Measurements from ENCODE around the gene ODF4. TPM values are rescaled to one million over a fixed set of nuclear protein-coding genes. Genes with fewer than 3 reads are reported as not detected.
"Not testable (repeated sequence)": the region's sequence is repeated elsewhere in the genome, so short reads cannot be mapped to it uniquely, and the experiment has no call there.

ODF4 gene
- total RNA-seq, 2 experiments from 2014 or later: not detected

DNA sequence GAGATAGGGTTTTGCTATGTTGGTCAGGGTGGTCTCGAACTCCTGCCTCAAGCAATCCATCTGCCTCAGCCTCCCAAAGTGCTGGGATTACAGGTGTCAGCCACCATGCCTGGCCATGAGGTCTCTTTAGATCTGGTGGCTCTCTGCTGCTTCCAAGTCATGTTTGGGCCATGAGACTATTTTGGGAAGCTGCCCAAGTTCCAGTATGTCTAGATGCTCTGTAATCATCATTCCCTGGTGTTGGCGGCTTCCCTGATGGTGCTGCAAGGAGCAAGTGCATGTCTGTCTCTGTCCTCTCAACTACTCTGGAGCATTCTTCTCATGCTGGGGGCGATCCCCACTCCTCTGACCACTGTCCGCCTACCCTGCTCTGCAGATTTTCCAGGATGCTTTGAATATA is 6.4 kb upstream of the ODF4 start:
- POLR2A ChIA-PET: no interaction called here

GRCh38 chr17:8337802-8338752 is 1.6 kb upstream of the ODF4 start:
- no peak overlapping the region for H3K27ac Mint-ChIP-seq
- no peaks in the 10 kb centered on the region for H3K9me3 Mint-ChIP-seq
- no peaks in the 10 kb centered on the region for H3K36me3 Mint-ChIP-seq (ENCODE audit: low read depth)
- POLR2A ChIA-PET: interaction anchor here (0.6 kb wide), 1 partner anchor 148 kb away, joined by 4 read pairs; no protein-coding TSS in a partner anchor
- CTCF ChIA-PET: interaction anchor here (0.6 to 1.5 kb wide), 5 partner anchors 10 to 425 kb away, joined by 3 to 4 read pairs (median 3); partner anchors contain the start of gene RPL26
- DNase-seq: no peak
- peaks cover 9% of the 10 kb centered on the region for H3K4me1 Mint-ChIP-seq
- H3K4me3 Mint-ChIP-seq: no peak overlapping the region
- H3K27me3 Mint-ChIP-seq: no peaks in the 10 kb centered on the region

More for the DNA sequence above, 6.4 kb upstream of the ODF4 start:
- peaks cover under 1% of the 10 kb centered on the region for H3K27me3 Mint-ChIP-seq
- peaks cover 7% of the 10 kb centered on the region for H3K4me1 Mint-ChIP-seq
- no peak overlapping the region for H3K4me3 Mint-ChIP-seq
- DNase-seq: no peak
- CTCF ChIA-PET: interaction anchor here (0.6 kb wide), 1 partner anchor 235 kb away, joined by 3 read pairs; no protein-coding TSS in a partner anchor
- H3K36me3 Mint-ChIP-seq (ENCODE audit: low read depth): no peaks in the 10 kb centered on the region
- no peak overlapping the region for H3K27ac Mint-ChIP-seq
- no peaks in the 10 kb centered on the region for H3K9me3 Mint-ChIP-seq

- H3K4me3 Mint-ChIP-seq: no peak overlapping the region
- no peaks in the 10 kb centered on the region for H3K36me3 Mint-ChIP-seq (ENCODE audit: low read depth)
- no peak for DNase-seq
- H3K27ac Mint-ChIP-seq: no peak overlapping the region
- no peaks in the 10 kb centered on the region for H3K27me3 Mint-ChIP-seq
- H3K9me3 Mint-ChIP-seq: no peaks in the 10 kb centered on the region
- CTCF ChIA-PET: interaction anchor here (0.6 to 1.0 kb wide), 3 partner anchors 45 to 805 kb away, joined by 3 to 4 read pairs (median 3); no protein-coding TSS in a partner anchor
- peaks cover 9% of the 10 kb centered on the region for H3K4me1 Mint-ChIP-seq
- POLR2A ChIA-PET: no interaction called here
Observed at GRCh38 chr17:8338753-8339140, 893 bp upstream of the ODF4 start.

DNA sequence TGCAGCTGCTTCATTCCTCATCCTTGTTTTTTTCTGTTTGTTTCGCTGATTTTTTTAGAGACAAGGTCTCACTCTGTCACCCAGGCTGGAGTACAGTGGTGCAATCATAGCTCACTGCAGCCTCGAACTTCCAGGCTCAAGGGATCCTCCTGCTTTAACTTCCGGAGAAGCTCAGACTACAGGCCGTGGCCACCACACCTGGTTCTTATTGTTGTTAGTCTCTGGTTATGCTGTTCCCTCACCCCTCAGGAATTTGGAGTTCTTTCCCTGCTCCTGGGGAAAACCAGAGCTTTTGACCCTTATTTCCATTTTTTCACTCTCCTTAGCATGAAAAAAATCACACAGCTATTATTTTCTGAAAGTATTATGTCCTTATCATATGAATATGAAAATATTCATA is 1.8 kb downstream of the ODF4 start:
- ChIA-PET CTCF (no interaction called here), POLR2A (no interaction called here)

GRCh38 chr17:8345052-8345690 is 5.5 kb downstream of the ODF4 start:
- Mint-ChIP-seq H3K9me3 (no peaks in the 10 kb centered on the region), H3K4me1 (peaks cover 7% of the 10 kb centered on the region), H3K27ac (no peak overlapping the region), H3K27me3 (peaks cover 24% of the 10 kb centered on the region), H3K4me3 (no peak overlapping the region), H3K36me3 (ENCODE audit: low read depth) (no peaks in the 10 kb centered on the region)
- POLR2A ChIA-PET: no interaction called here
- DNase-seq: no peak
- CTCF ChIA-PET: interaction anchor here (1.1 kb wide), 1 partner anchor 38 kb away, joined by 3 read pairs; no protein-coding TSS in a partner anchor

More for the DNA sequence above, 1.8 kb downstream of the ODF4 start:
- Mint-ChIP-seq H3K36me3 (ENCODE audit: low read depth) (no peaks in the 10 kb centered on the region), H3K4me3 (no peak overlapping the region), H3K27ac (no peak overlapping the region), H3K4me1 (peaks cover 16% of the 10 kb centered on the region), H3K27me3 (peaks cover 12% of the 10 kb centered on the region), H3K9me3 (no peaks in the 10 kb centered on the region)
- no peak for DNase-seq

DNA sequence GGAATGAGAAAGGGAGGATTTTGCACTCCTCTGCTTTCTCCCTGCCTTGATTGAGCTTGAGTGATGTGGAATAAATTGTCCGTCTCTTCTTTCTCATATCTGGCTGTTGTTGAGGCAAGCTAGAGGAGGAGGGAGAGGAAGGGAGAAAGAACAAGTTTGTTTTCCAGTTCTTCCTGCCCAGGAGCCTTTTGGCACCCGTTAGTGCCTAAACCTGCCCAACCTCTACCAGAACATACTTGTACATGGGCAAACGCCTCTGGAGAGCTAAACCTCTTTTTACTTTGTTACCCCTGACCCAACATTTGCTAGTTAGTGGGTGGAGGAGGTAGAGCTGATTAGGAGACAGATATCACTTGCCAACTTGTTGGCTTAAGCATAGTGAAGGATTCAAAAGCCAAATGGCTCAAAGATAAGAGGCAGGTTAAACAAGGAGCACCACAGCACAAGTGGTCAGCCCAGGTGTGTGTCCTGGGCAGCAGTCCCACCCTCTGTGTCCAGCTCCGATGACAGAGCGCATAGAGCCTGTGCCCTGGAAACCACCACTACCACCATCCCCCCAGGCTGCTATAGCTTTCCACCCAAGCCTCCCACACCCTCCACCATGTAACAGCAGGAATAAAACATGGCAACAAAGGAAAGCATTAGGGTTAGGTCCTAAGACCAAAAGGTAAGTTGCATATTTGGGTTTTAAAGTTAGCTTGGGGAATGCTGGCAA is 6.5 kb downstream of the ODF4 start:
- ChIA-PET POLR2A (no interaction called here), CTCF (no interaction called here)
- H3K36me3 Mint-ChIP-seq (ENCODE audit: low read depth): no peaks in the 10 kb centered on the region
- H3K27me3 Mint-ChIP-seq: peaks cover 26% of the 10 kb centered on the region
- peaks cover 7% of the 10 kb centered on the region for H3K4me1 Mint-ChIP-seq
- DNase-seq: no peak
- H3K4me3 Mint-ChIP-seq: no peak overlapping the region
- H3K9me3 Mint-ChIP-seq: no peaks in the 10 kb centered on the region
- no peak overlapping the region for H3K27ac Mint-ChIP-seq

DNA sequence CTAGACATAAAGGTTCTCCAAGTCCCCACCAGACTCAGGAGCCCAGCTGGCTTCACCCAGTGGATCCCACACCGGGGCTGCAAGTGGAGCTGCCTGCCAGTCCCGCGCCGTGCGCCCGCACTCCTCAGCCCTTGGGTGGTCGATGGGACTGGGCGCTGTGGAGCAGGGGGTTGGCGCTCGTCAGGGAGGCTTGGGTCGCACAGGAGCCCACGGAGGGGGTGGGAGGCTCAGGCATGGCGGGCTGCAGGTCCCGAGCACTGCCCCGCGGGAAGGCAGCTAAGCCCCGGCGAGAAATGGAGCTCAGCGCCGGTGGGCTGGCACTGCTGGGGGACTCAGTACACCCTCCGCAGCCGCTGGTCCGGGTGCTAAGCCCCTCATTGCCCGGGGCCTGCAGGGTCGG is 7.4 kb downstream of the ODF4 start:
- POLR2A ChIA-PET; H3K27ac Mint-ChIP-seq; H3K9me3 Mint-ChIP-seq; CTCF ChIA-PET; H3K4me1 Mint-ChIP-seq; H3K4me3 Mint-ChIP-seq; H3K36me3 Mint-ChIP-seq (ENCODE audit: low read depth); DNase-seq: not testable (repeated sequence)
- peaks cover 26% of the 10 kb centered on the region for H3K27me3 Mint-ChIP-seq

DNA sequence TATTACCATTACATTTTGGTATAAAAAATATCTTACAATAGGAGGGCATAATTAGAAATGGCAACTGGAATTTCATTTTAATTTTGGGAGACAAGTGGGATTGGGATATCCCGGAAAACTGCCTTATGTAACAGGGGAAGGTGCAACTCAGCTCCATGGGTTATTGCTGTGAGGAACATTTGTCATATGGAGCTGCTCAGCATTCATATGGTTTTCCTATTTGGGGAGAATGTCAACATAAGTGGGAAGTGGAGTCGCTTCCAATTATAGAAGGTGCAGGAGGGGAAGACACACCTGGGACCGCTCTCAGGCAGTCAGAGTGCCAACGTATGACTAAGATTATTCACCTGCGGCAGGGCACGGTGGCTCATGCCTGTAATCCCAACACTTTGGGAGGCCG is 10.7 kb downstream of the ODF4 start:
- no peak overlapping the region for H3K4me3 Mint-ChIP-seq
- H3K9me3 Mint-ChIP-seq: no peaks in the 10 kb centered on the region
- POLR2A ChIA-PET: no interaction called here
- no peak overlapping the region for H3K27ac Mint-ChIP-seq
- no peaks in the 10 kb centered on the region for H3K36me3 Mint-ChIP-seq (ENCODE audit: low read depth)
- no peaks in the 10 kb centered on the region for H3K4me1 Mint-ChIP-seq
- H3K27me3 Mint-ChIP-seq: peaks cover 24% of the 10 kb centered on the region
- DNase-seq: no peak
- CTCF ChIA-PET: interaction anchor here (0.7 to 1.2 kb wide), 2 partner anchors 15 to 189 kb away, joined by 3 read pairs; no protein-coding TSS in a partner anchor

GRCh38 chr17:8353736-8354135 is 14.1 kb downstream of the ODF4 start:
- Mint-ChIP-seq H3K36me3 (ENCODE audit: low read depth) (no peaks in the 10 kb centered on the region), H3K27ac (no peak overlapping the region), H3K27me3 (peaks cover 2% of the 10 kb centered on the region), H3K9me3 (no peaks in the 10 kb centered on the region), H3K4me3 (no peak overlapping the region), H3K4me1 (no peaks in the 10 kb centered on the region)
- no peak for DNase-seq
- CTCF ChIA-PET: interaction anchor here (0.8 kb wide), 1 partner anchor 21 kb away, joined by 3 read pairs; no protein-coding TSS in a partner anchor
- POLR2A ChIA-PET: no interaction called here

GRCh38 chr17:8354236-8354635 is 14.6 kb downstream of the ODF4 start:
- CTCF ChIA-PET: no interaction called here

DNA sequence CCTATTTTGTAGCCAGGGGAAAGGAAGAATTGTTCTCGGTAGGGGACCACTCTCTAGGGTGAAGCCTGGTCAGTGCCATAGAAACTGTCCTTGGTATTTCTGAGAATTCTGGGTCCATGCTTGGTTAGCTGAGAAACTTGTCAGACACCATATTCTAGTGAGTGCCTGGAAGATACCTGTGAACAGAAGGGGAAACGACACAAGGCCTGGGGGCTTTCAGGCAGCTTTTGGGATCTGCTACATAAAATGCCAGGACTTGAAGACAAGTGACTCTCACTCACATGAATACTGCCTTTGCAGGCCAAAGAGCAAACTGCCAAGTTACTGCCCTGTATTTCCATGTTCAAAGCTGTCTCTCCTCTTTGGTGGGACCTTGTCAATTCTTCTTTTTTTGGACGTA is 18.3 kb downstream of the ODF4 start:
- peaks cover 9% of the 10 kb centered on the region for H3K4me1 Mint-ChIP-seq
- no peaks in the 10 kb centered on the region for H3K9me3 Mint-ChIP-seq
- no peaks in the 10 kb centered on the region for H3K27me3 Mint-ChIP-seq
- H3K36me3 Mint-ChIP-seq (ENCODE audit: low read depth): no peaks in the 10 kb centered on the region
- no peak overlapping the region for H3K4me3 Mint-ChIP-seq
- ChIA-PET POLR2A (no interaction called here), CTCF (no interaction called here)
- no peak for DNase-seq
- H3K27ac Mint-ChIP-seq: no peak overlapping the region

More at GRCh38 chr17:8354236-8354635, 14.6 kb downstream of the ODF4 start:
- H3K27me3 Mint-ChIP-seq: peaks cover 2% of the 10 kb centered on the region
- H3K9me3 Mint-ChIP-seq: no peaks in the 10 kb centered on the region
- POLR2A ChIA-PET: no interaction called here
- DNase-seq: no peak
- no peaks in the 10 kb centered on the region for H3K36me3 Mint-ChIP-seq (ENCODE audit: low read depth)
- H3K4me3 Mint-ChIP-seq: no peak overlapping the region
- no peak overlapping the region for H3K27ac Mint-ChIP-seq
- no peaks in the 10 kb centered on the region for H3K4me1 Mint-ChIP-seq

DNA sequence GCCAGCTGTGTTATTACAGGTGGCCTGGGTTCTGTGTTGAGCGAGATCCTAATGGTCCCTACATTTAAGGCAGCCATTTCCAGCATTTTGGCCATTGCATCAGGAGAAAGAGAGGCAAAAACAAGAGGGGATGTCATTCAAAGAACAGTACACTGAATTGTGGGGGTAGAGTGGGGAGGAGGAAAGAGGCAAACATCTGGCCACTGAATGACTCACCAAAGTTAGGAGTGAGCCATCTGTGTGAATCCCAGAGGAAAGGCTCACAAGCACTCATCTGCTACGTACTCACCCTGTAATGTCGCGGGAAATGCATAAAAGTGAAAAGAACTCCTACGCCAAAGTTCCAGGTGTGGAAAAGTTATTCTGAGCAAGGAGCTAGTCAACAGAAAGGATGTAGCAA is 20.1 kb downstream of the ODF4 start:
- H3K9me3 Mint-ChIP-seq: no peaks in the 10 kb centered on the region
- peaks cover 9% of the 10 kb centered on the region for H3K4me1 Mint-ChIP-seq
- ChIA-PET POLR2A (interaction anchor here (0.5 kb wide), 1 partner anchor 206 kb away, joined by 3 read pairs; no protein-coding TSS in a partner anchor), CTCF (interaction anchor here (0.8 to 1.1 kb wide), 3 partner anchors 9 to 52 kb away, joined by 3 to 4 read pairs (median 3); no protein-coding TSS in a partner anchor)
- H3K27me3 Mint-ChIP-seq: no peaks in the 10 kb centered on the region
- no peaks in the 10 kb centered on the region for H3K36me3 Mint-ChIP-seq (ENCODE audit: low read depth)
- DNase-seq: no peak
- H3K27ac Mint-ChIP-seq: no peak overlapping the region
- no peak overlapping the region for H3K4me3 Mint-ChIP-seq

Measured in activated CD4-positive, alpha-beta T cell treated with anti-CD3 and anti-CD28 coated beads, Interleukin-2, amount 10 ng/mL, durations not matched to agents 7 days and 5 days (primary cell).